Measurements from ENCODE around the gene HOXA7.

GRCh38 chr7:27172823-27173510 lies 16.5 kb upstream of the HOXA7 start:
- TF ChIP-seq, protein P1, sequence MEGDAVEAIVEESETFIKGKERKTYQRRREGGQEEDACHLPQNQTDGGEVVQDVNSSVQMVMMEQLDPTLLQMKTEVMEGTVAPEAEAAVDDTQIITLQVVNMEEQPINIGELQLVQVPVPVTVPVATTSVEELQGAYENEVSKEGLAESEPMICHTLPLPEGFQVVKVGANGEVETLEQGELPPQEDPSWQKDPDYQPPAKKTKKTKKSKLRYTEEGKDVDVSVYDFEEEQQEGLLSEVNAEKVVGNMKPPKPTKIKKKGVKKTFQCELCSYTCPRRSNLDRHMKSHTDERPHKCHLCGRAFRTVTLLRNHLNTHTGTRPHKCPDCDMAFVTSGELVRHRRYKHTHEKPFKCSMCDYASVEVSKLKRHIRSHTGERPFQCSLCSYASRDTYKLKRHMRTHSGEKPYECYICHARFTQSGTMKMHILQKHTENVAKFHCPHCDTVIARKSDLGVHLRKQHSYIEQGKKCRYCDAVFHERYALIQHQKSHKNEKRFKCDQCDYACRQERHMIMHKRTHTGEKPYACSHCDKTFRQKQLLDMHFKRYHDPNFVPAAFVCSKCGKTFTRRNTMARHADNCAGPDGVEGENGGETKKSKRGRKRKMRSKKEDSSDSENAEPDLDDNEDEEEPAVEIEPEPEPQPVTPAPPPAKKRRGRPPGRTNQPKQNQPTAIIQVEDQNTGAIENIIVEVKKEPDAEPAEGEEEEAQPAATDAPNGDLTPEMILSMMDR (IDR thresholded peaks at IDR 0.05), result no peak
- TF ChIP-seq EP300 (IDR thresholded peaks at IDR 0.05), result peak in 1 of 2 donors; percentile 75
- TF ChIP-seq POLR2A (IDR thresholded peaks at IDR 0.05), result peak in 1 of 2 donors; percentile 38
